WTC11 (cell line): ENCODE data around the gene TMEFF2. TPM values are rescaled to one million over a fixed set of nuclear protein-coding genes. Genes with fewer than 3 reads are reported as not detected.

ENCODE experiments used
- ATAC-seq: fragments of 200-7000 bp; cut with Tn5 transposase; 2 replicates; pipeline ENCODE4 v1.10.0; 2021; ENCODE audit warnings: mild to moderate bottlenecking, moderate library complexity
- CTCF ChIA-PET: fragments of 300-600 bp; sonication (Branson Sonifier 250); formaldehyde crosslinking; loops from one replicate; lab custom pipeline; 2021; ENCODE audit warnings: antibody characterized with exemption; lab: Charles Lee
- POLR2A ChIA-PET: fragments of 350-600 bp; sonication (Branson Sonifier 250); formaldehyde crosslinking; loops from one replicate; lab custom pipeline; 2021; ENCODE audit warnings: antibody characterized with exemption; lab: Charles Lee
- DNase-seq: peaks from one replicate; pipeline ENCODE4 v3.0.0; 2021; ENCODE audit warnings: low spot score
- H3K27ac Mint-ChIP-seq: 2 replicates; pipeline ENCODE4 v1.8.0; 2021; ENCODE audit warnings: mixed read lengths
- H3K27me3 Mint-ChIP-seq: 2 replicates; pipeline ENCODE4 v1.8.0; 2021; ENCODE audit warnings: low read depth, mild to moderate bottlenecking, moderate library complexity, mixed read lengths
- H3K36me3 Mint-ChIP-seq: 2 replicates; pipeline ENCODE4 v1.8.0; 2021; ENCODE audit warnings: mixed read lengths
- H3K4me1 Mint-ChIP-seq: 2 replicates; pipeline ENCODE4 v1.8.0; 2022; ENCODE audit warnings: mixed read lengths
- H3K4me3 Mint-ChIP-seq: 2 replicates; pipeline ENCODE4 v1.8.0; 2021; ENCODE audit warnings: mild to moderate bottlenecking, moderate library complexity, mixed read lengths
- H3K9me3 Mint-ChIP-seq: 2 replicates; pipeline ENCODE4 v1.8.0; 2021; ENCODE audit warnings: mixed read lengths
- ATF1 ChIP-seq: sonication (generic); formaldehyde crosslinking; IDR thresholded peaks from 2 replicates; pipeline ENCODE4 v1.8.1; 2023; ENCODE audit warnings: mild to moderate bottlenecking, moderate library complexity, missing genetic modification reagents
- CREM ChIP-seq: sonication (generic); formaldehyde crosslinking; IDR thresholded peaks from 2 replicates; pipeline ENCODE4 v1.8.1; 2022; ENCODE audit warnings: mild to moderate bottlenecking, missing genetic modification reagents, moderate library complexity
- FOXJ3 ChIP-seq: sonication (generic); formaldehyde crosslinking; IDR thresholded peaks from 2 replicates; pipeline ENCODE4 v1.9.0; 2021; ENCODE audit warnings: missing genetic modification reagents, mild to moderate bottlenecking, borderline replicate concordance
- FOXK1 ChIP-seq: sonication (generic); formaldehyde crosslinking; IDR thresholded peaks from 2 replicates; pipeline ENCODE4 v1.8.0; 2022; ENCODE audit warnings: mild to moderate bottlenecking, moderate library complexity, missing genetic modification reagents
- HMGA2 ChIP-seq: fragments of 250-450 bp; sonication (Bioruptor Pico); IDR thresholded peaks from 2 replicates; pipeline ENCODE4 v1.4.0; 2021; ENCODE audit warnings: mild to moderate bottlenecking, moderate library complexity
- KAT7 ChIP-seq: sonication (generic); formaldehyde crosslinking; IDR thresholded peaks from 2 replicates; pipeline ENCODE4 v1.8.1; 2023; ENCODE audit warnings: missing genetic modification reagents, mild to moderate bottlenecking, borderline replicate concordance
- MXD4 ChIP-seq: fragments of 250-450 bp; sonication (Bioruptor Pico); IDR thresholded peaks from 2 replicates; pipeline ENCODE4 v1.8.0; 2021; ENCODE audit warnings: mild to moderate bottlenecking, moderate library complexity, borderline replicate concordance
- NFATC4 ChIP-seq: fragments of 250-450 bp; sonication (Bioruptor Pico); IDR thresholded peaks from 2 replicates; pipeline ENCODE4 v1.9.0; 2021; ENCODE audit warnings: mild to moderate bottlenecking
- NFE2L1 ChIP-seq: sonication (generic); formaldehyde crosslinking; IDR thresholded peaks from 2 replicates; pipeline ENCODE4 v1.8.1; 2023; ENCODE audit warnings: missing genetic modification reagents
- NR3C1 ChIP-seq: sonication (generic); formaldehyde crosslinking; conservative IDR thresholded peaks from 2 replicates; pipeline ENCODE4 v1.8.1; 2023; ENCODE audit warnings: low read depth, mild to moderate bottlenecking, missing genetic modification reagents
- PREB ChIP-seq: sonication (generic); formaldehyde crosslinking; IDR thresholded peaks from 2 replicates; pipeline ENCODE4 v1.8.1; 2022; ENCODE audit warnings: mild to moderate bottlenecking, missing genetic modification reagents, moderate library complexity, borderline replicate concordance
- SMAD3 ChIP-seq: sonication (generic); formaldehyde crosslinking; IDR thresholded peaks from 2 replicates; pipeline ENCODE4 v1.8.0; 2022; ENCODE audit warnings: missing genetic modification reagents, mild to moderate bottlenecking, borderline replicate concordance
- ZBTB21 ChIP-seq: sonication (generic); formaldehyde crosslinking; IDR thresholded peaks from 2 replicates; pipeline ENCODE4 v1.8.1; 2023; ENCODE audit warnings: mild to moderate bottlenecking, missing genetic modification reagents, borderline replicate concordance
- ZNF121 ChIP-seq: sonication (generic); formaldehyde crosslinking; IDR thresholded peaks from 2 replicates; pipeline ENCODE4 v1.8.0; 2023; ENCODE audit warnings: missing genetic modification reagents
- ZNF232 ChIP-seq: sonication (generic); formaldehyde crosslinking; IDR thresholded peaks from 2 replicates; pipeline ENCODE4 v1.8.0; 2022; ENCODE audit warnings: mild to moderate bottlenecking, missing genetic modification reagents
- ZSCAN18 ChIP-seq: fragments of 250-450 bp; sonication (Bioruptor Pico); IDR thresholded peaks from 2 replicates; pipeline ENCODE4 v2.1.2; 2022; ENCODE audit warnings: mild to moderate bottlenecking, moderate library complexity
- total RNA-seq: library from RNA; stranded (reverse); gene quantifications from 3 replicates; pipeline ENCODE4 v1.2.3, GENCODE V29; 2021
- TF ChIP-seq, protein P1 (sequence below): sonication (generic); formaldehyde crosslinking; IDR thresholded peaks from 2 replicates; pipeline ENCODE4 v1.8.1; 2023; ENCODE audit warnings: mild to moderate bottlenecking, missing genetic modification reagents
- TF ChIP-seq, protein P2 (sequence below): sonication (generic); formaldehyde crosslinking; IDR thresholded peaks from 2 replicates; pipeline ENCODE4 v1.8.1; 2023; ENCODE audit warnings: mild to moderate bottlenecking, missing genetic modification reagents, moderate library complexity
- TF ChIP-seq, protein P3 (sequence below): fragments of 250-450 bp; sonication (Bioruptor Pico); IDR thresholded peaks from 2 replicates; pipeline ENCODE4 v1.9.0; 2021; ENCODE audit warnings: mild to moderate bottlenecking
- TF ChIP-seq, protein P4 (sequence below): fragments of 250-450 bp; sonication (Bioruptor Pico); conservative IDR thresholded peaks from 2 replicates; pipeline ENCODE4 v1.9.0; 2021; ENCODE audit warnings: mild to moderate bottlenecking
- TF ChIP-seq, protein P5 (sequence below): sonication (generic); formaldehyde crosslinking; IDR thresholded peaks from 2 replicates; pipeline ENCODE4 v1.8.0; 2023; ENCODE audit warnings: missing genetic modification reagents, mild to moderate bottlenecking, borderline replicate concordance
- TF ChIP-seq, protein P6 (sequence below): sonication (generic); formaldehyde crosslinking; conservative IDR thresholded peaks from 2 replicates; pipeline ENCODE4 v1.8.1; 2022; ENCODE audit warnings: mild to moderate bottlenecking, missing genetic modification reagents

The TMEFF2 gene
- total RNA-seq, 1 experiment from 2014 or later, result 2.3 TPM

DNA sequence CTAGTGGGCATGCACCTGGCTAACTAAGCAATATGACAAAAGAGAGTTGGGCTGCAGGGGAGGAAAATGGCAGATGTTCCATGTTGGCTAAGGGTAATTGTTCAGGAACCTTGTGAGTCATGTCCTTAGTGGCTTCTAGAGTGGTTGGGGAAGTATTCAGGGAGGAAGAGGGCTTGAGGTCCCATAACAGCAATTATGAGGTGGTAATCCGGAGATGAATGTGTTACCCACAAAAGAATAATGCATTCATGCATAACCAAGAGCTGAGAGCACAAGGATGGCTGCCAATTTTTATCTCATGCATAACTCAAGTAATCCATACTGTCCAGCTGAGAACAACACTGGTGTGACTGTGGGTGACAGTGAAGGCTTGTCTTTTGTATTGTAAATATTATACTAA is 42.9 kb downstream of the TMEFF2 start (continued):
- TF ChIP-seq PREB (CRISPR knock-in tag) (no peak), FOXK1 (CRISPR knock-in tag) (no peak), ZSCAN18 (CRISPR knock-in tag) (no peak), CREM (CRISPR knock-in tag) (no peak), SMAD3 (CRISPR knock-in tag) (no peak), NR3C1 (no peak), ZNF121 (CRISPR knock-in tag) (no peak), KAT7 (CRISPR knock-in tag) (no peak), ZNF232 (CRISPR knock-in tag) (no peak)
- TF ChIP-seq, protein P1, sequence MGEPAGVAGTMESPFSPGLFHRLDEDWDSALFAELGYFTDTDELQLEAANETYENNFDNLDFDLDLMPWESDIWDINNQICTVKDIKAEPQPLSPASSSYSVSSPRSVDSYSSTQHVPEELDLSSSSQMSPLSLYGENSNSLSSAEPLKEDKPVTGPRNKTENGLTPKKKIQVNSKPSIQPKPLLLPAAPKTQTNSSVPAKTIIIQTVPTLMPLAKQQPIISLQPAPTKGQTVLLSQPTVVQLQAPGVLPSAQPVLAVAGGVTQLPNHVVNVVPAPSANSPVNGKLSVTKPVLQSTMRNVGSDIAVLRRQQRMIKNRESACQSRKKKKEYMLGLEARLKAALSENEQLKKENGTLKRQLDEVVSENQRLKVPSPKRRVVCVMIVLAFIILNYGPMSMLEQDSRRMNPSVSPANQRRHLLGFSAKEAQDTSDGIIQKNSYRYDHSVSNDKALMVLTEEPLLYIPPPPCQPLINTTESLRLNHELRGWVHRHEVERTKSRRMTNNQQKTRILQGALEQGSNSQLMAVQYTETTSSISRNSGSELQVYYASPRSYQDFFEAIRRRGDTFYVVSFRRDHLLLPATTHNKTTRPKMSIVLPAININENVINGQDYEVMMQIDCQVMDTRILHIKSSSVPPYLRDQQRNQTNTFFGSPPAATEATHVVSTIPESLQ, result no peak
- TF ChIP-seq, protein P2, sequence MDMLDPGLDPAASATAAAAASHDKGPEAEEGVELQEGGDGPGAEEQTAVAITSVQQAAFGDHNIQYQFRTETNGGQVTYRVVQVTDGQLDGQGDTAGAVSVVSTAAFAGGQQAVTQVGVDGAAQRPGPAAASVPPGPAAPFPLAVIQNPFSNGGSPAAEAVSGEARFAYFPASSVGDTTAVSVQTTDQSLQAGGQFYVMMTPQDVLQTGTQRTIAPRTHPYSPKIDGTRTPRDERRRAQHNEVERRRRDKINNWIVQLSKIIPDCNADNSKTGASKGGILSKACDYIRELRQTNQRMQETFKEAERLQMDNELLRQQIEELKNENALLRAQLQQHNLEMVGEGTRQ (CRISPR knock-in tag), result no peak
- TF ChIP-seq, protein P3, sequence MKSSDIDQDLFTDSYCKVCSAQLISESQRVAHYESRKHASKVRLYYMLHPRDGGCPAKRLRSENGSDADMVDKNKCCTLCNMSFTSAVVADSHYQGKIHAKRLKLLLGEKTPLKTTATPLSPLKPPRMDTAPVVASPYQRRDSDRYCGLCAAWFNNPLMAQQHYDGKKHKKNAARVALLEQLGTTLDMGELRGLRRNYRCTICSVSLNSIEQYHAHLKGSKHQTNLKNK (CRISPR knock-in tag), result no peak

- ChIA-PET CTCF (no interaction called here), POLR2A (no interaction called here)
- Mint-ChIP-seq H3K27ac (no peak overlapping the region), H3K4me3 (no peak overlapping the region), H3K9me3 (no peaks in the 10 kb centered on the region), H3K4me1 (no peaks in the 10 kb centered on the region), H3K27me3 (no peaks in the 10 kb centered on the region; the same call in 1 of the 2 replicates), H3K36me3 (no peaks in the 10 kb centered on the region)
- DNase-seq, result no peak
- ATAC-seq, result no peak
- TF ChIP-seq MXD4 (no peak), ATF1 (no peak), ZNF232 (CRISPR knock-in tag) (no peak), FOXJ3 (CRISPR knock-in tag) (no peak), NFATC4 (CRISPR knock-in tag) (no peak), HMGA2 (CRISPR knock-in tag) (no peak), ZBTB21 (CRISPR knock-in tag) (no peak), NFE2L1 (CRISPR knock-in tag) (no peak)
- TF ChIP-seq, protein P3 (CRISPR knock-in tag), result no peak
- TF ChIP-seq, protein P4, sequence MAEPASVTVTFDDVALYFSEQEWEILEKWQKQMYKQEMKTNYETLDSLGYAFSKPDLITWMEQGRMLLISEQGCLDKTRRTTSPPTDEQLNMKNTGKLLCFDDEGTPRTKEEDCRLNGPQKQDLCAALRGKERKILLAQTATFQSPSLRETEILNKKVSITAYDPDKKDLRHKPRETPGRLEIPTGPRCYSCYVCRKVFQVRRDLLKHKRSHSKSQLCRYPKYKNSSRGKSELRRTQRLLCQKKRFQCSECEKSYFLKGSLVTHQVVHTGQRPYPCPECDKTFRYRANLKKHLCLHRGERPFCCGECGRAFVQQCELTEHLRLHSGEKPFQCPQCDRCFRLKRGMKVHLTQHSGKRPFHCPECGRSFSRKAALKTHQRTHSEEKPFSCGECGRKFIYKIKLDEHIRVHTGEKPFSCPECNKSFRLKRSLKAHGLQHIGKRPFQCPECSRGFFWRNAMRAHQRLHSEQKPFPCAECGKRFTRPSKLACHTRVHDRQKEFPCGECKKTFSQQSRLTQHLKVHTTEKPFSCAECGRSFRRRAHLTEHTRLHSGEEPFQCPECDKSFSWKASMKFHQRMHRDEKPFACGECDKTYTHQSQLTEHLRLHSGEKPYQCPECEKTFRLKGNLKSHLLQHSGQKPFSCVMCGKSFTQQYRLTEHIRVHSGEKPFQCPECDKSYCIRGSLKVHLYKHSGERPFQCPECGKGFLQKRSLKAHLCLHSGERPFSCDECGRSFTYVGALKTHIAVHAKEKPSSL (CRISPR knock-in tag), result no peak
- TF ChIP-seq, protein P5, sequence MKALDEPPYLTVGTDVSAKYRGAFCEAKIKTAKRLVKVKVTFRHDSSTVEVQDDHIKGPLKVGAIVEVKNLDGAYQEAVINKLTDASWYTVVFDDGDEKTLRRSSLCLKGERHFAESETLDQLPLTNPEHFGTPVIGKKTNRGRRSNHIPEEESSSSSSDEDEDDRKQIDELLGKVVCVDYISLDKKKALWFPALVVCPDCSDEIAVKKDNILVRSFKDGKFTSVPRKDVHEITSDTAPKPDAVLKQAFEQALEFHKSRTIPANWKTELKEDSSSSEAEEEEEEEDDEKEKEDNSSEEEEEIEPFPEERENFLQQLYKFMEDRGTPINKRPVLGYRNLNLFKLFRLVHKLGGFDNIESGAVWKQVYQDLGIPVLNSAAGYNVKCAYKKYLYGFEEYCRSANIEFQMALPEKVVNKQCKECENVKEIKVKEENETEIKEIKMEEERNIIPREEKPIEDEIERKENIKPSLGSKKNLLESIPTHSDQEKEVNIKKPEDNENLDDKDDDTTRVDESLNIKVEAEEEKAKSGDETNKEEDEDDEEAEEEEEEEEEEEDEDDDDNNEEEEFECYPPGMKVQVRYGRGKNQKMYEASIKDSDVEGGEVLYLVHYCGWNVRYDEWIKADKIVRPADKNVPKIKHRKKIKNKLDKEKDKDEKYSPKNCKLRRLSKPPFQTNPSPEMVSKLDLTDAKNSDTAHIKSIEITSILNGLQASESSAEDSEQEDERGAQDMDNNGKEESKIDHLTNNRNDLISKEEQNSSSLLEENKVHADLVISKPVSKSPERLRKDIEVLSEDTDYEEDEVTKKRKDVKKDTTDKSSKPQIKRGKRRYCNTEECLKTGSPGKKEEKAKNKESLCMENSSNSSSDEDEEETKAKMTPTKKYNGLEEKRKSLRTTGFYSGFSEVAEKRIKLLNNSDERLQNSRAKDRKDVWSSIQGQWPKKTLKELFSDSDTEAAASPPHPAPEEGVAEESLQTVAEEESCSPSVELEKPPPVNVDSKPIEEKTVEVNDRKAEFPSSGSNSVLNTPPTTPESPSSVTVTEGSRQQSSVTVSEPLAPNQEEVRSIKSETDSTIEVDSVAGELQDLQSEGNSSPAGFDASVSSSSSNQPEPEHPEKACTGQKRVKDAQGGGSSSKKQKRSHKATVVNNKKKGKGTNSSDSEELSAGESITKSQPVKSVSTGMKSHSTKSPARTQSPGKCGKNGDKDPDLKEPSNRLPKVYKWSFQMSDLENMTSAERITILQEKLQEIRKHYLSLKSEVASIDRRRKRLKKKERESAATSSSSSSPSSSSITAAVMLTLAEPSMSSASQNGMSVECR (CRISPR knock-in tag), result no peak
- TF ChIP-seq, protein P2 (CRISPR knock-in tag), result no peak
- TF ChIP-seq, protein P6, sequence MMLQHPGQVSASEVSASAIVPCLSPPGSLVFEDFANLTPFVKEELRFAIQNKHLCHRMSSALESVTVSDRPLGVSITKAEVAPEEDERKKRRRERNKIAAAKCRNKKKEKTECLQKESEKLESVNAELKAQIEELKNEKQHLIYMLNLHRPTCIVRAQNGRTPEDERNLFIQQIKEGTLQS, result no peak
These were observed 44.6 kb downstream of the TMEFF2 start for GRCh38 chr2:192150166-192150565.
